Activated T-cell treated with anti-CD3 and anti-CD28 coated beads, Interleukin-2, amount 50 U/mL, for 72 hours (primary cell): Measurements from ENCODE around the gene NACAD. TPM values are rescaled to one million over a fixed set of nuclear protein-coding genes. Genes with fewer than 3 reads are reported as not detected.

Source experiments
- ATAC-seq, 2 donors: fragments of 150-1000 bp; cut with Tn5 transposase; replicated peaks in 1 of 2; 2 replicates each; pipeline ENCODE4 v1.10.0; 2021; ENCODE audit warnings: moderate library complexity in 2 of 2, mild to moderate bottlenecking in 1 of 2
- DNase-seq, 2 donors: peaks; one replicate each; pipeline ENCODE4 v3.0.0; 2021 to 2022; ENCODE audit warnings: mixed read lengths in 1 of 2
- H3K27ac Mint-ChIP-seq: one replicate; pipeline ENCODE4 v1.8.0; 2022; ENCODE audit warnings: mild to moderate bottlenecking, moderate library complexity, mixed read lengths
- H3K27me3 Mint-ChIP-seq: one replicate; pipeline ENCODE4 v1.8.0; 2022; ENCODE audit warnings: low read depth, mixed read lengths
- H3K36me3 Mint-ChIP-seq, 2 donors: one replicate each; pipeline ENCODE4 v1.8.0; 2022; ENCODE audit warnings: mixed read lengths in 2 of 2, mild to moderate bottlenecking in 1 of 2; ENCODE audit not compliant: insufficient read depth in 2 of 2
- H3K4me1 Mint-ChIP-seq: one replicate; pipeline ENCODE4 v1.8.0; 2022; ENCODE audit warnings: low read depth, mixed read lengths
- H3K4me3 Mint-ChIP-seq, 2 donors: one replicate each; pipeline ENCODE4 v1.8.0; 2022; ENCODE audit warnings: mild to moderate bottlenecking in 2 of 2, mixed read lengths in 2 of 2, moderate library complexity in 2 of 2
- H3K9me3 Mint-ChIP-seq, 2 donors: one replicate each; pipeline ENCODE4 v1.8.0; 2022; ENCODE audit warnings: mixed read lengths in 2 of 2
- total RNA-seq, 2 donors: library from RNA; stranded (reverse); gene quantifications; one replicate each; pipeline ENCODE4 v1.2.3, GENCODE V29; 2022

Gene NACAD
- total RNA-seq, 2 donors from 2014 or later: 0.36 to 0.76 TPM

- Mint-ChIP-seq H3K9me3 (no peaks in the 10 kb centered on the region), H3K4me1 (peaks cover 49% of the 10 kb centered on the region), H3K27me3 (no peaks in the 10 kb centered on the region), H3K36me3 (peaks cover 8 to 33% of the 10 kb centered on the region in 2 donors), H3K27ac (peak overlapping the region; percentile 90), H3K4me3 (no peak overlapping the region)
- no peak for DNase-seq
- ATAC-seq: peak in 1 of 2 donors; percentile 15
Observed at GRCh38 chr7:45061352-45061751, 27.4 kb downstream of the NACAD start.

DNA sequence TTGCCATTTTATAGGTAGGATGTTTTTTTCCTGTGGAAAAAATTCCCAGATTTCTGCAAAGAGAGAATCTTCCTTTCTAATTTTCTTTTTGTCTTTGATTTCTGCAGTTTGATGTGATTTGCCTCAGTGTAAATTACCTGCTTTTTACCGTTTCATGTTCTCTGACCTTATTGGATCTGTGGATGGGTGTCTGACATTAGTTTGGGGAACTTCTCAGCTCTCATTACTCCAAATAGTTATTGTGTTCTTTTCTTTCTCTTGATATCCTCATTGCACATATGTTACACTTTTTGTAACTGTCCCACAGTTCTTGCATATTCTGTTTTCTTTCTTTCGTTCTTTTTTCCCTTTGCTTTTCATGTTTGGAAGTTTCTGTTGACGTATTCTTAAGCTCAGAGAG lies 28.5 kb downstream of the NACAD start:
- Mint-ChIP-seq H3K4me1 (peaks cover 56% of the 10 kb centered on the region), H3K4me3 (no peak overlapping the region), H3K9me3 (peaks cover 0 to 2% of the 10 kb centered on the region in 2 donors), H3K36me3 (peaks cover 7 to 37% of the 10 kb centered on the region in 2 donors), H3K27me3 (no peaks in the 10 kb centered on the region), H3K27ac (peak overlapping the region; percentile 92)
- DNase-seq (no peak), ATAC-seq (no peak)

DNA sequence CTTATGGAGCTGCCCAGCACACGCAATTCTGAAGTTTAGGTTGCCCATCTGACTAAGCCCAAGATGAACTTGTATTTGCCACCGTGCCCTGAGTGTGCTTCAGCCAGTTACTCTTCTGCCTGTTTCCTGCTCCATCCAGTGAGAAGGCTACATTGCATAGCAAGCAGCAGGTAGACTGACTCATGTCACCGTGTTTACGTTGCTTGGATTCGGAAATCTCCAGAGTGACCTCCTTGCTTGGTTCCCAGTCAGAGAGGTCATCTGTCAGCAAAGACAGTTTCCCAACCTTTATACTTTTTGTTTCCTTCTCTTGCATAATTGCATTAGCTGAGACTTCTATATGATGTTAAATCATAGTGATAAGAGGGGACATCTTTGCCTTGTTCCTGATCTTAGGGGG lies 30.9 kb downstream of the NACAD start:
- Mint-ChIP-seq H3K27ac (peak overlapping the region; percentile 41), H3K4me1 (peaks cover 76% of the 10 kb centered on the region), H3K36me3 (peaks cover 5 to 31% of the 10 kb centered on the region in 2 donors), H3K27me3 (no peaks in the 10 kb centered on the region), H3K4me3 (no peak overlapping the region), H3K9me3 (peaks cover 0 to 2% of the 10 kb centered on the region in 2 donors)
- no peak for DNase-seq
- no peak for ATAC-seq

- H3K4me1 Mint-ChIP-seq: peaks cover 61% of the 10 kb centered on the region
- H3K9me3 Mint-ChIP-seq: peaks cover 0 to 2% of the 10 kb centered on the region in 2 donors
- no peak overlapping the region for H3K4me3 Mint-ChIP-seq
- H3K27ac Mint-ChIP-seq: peak overlapping the region; percentile 87
- no peaks in the 10 kb centered on the region for H3K27me3 Mint-ChIP-seq
- peaks cover 5 to 25% of the 10 kb centered on the region in 2 donors for H3K36me3 Mint-ChIP-seq
- ATAC-seq (no peak), DNase-seq (no peak)
Observed at GRCh38 chr7:45055594-45056219, 33.1 kb downstream of the NACAD start.

DNA sequence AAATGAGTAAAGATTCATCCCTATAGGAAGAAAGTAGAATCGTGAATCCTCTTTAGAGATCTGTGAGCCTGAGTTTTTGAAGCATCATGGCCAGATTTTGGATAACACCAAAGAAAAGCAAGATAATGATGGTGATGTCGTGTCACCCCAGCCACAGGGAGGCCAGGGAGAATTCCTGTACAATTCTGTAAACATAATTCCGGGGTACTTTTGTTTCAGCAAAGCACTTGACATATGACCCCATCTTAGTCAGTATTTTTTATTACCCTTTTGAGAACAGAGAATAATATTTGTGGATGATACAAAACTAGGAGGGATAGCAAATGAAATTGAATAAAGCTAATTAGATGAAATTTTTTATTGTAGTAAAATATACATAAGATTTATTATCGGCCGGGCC lies 33.8 kb downstream of the NACAD start:
- peaks cover 5 to 26% of the 10 kb centered on the region in 2 donors for H3K36me3 Mint-ChIP-seq
- H3K4me3 Mint-ChIP-seq: no peak overlapping the region
- DNase-seq: no peak
- no peak for ATAC-seq
- peaks cover 0 to 2% of the 10 kb centered on the region in 2 donors for H3K9me3 Mint-ChIP-seq
- H3K4me1 Mint-ChIP-seq: peaks cover 57% of the 10 kb centered on the region
- H3K27me3 Mint-ChIP-seq: no peaks in the 10 kb centered on the region
- H3K27ac Mint-ChIP-seq: peak overlapping the region; percentile 10

DNA sequence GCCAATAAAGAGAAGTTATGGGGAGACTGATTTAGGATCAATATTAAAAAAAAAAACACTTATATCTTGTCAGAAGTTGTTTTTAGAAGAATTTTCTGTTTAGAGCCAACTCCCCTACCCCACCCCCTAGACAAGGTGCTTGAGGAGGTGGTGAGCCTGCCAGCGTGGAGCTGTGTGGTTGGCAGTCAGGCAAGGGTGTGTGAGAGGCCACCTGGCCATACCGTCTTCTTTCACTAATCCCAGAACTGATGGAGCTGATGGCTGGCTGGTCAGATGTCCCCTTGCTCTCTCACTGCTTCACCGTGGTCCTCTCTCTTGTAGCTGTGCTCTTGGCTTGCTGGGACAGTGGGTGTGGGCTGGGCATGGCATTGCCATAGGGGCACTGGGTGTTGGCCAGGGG lies 34.3 kb downstream of the NACAD start:
- Mint-ChIP-seq H3K36me3 (peaks cover 5 to 26% of the 10 kb centered on the region in 2 donors), H3K4me3 (no peak overlapping the region), H3K9me3 (peaks cover 0 to 2% of the 10 kb centered on the region in 2 donors), H3K27me3 (no peaks in the 10 kb centered on the region), H3K4me1 (peaks cover 55% of the 10 kb centered on the region), H3K27ac (peak overlapping the region; percentile 10)
- ATAC-seq: no peak
- DNase-seq: no peak

- Mint-ChIP-seq H3K4me3 (no peak overlapping the region), H3K36me3 (peaks cover 5 to 26% of the 10 kb centered on the region in 2 donors), H3K27ac (no peak overlapping the region), H3K27me3 (no peaks in the 10 kb centered on the region), H3K9me3 (peaks cover 0 to 2% of the 10 kb centered on the region in 2 donors), H3K4me1 (peaks cover 55% of the 10 kb centered on the region)
- DNase-seq: no peak
- ATAC-seq: no peak
Observed at GRCh38 chr7:45053941-45054340, 34.8 kb downstream of the NACAD start.

GRCh38 chr7:45053401-45053800 lies 35.4 kb downstream of the NACAD start:
- Mint-ChIP-seq H3K36me3 (peaks cover 5 to 26% of the 10 kb centered on the region in 2 donors), H3K27ac (peak overlapping the region; percentile 7), H3K4me3 (no peak overlapping the region), H3K9me3 (peaks cover 0 to 2% of the 10 kb centered on the region in 2 donors), H3K27me3 (no peaks in the 10 kb centered on the region), H3K4me1 (peaks cover 57% of the 10 kb centered on the region)
- DNase-seq (no peak), ATAC-seq (no peak)

- no peak for ATAC-seq
- Mint-ChIP-seq H3K27ac (no peak overlapping the region), H3K9me3 (peaks cover 0 to 2% of the 10 kb centered on the region in 2 donors), H3K4me1 (peaks cover 55% of the 10 kb centered on the region), H3K36me3 (peaks cover 8 to 28% of the 10 kb centered on the region in 2 donors), H3K27me3 (no peaks in the 10 kb centered on the region), H3K4me3 (no peak overlapping the region)
- DNase-seq: no peak
Observed at GRCh38 chr7:45052011-45052410, 36.8 kb downstream of the NACAD start.

GRCh38 chr7:45050198-45050597 lies 38.6 kb downstream of the NACAD start:
- peaks cover 50% of the 10 kb centered on the region for H3K4me1 Mint-ChIP-seq
- peaks cover 8 to 31% of the 10 kb centered on the region in 2 donors for H3K36me3 Mint-ChIP-seq
- no peak overlapping the region for H3K4me3 Mint-ChIP-seq
- H3K9me3 Mint-ChIP-seq: no peaks in the 10 kb centered on the region
- H3K27ac Mint-ChIP-seq: peak overlapping the region; percentile 79
- DNase-seq (no peak), ATAC-seq (no peak)
- no peaks in the 10 kb centered on the region for H3K27me3 Mint-ChIP-seq

GRCh38 chr7:45048748-45049147 lies 40.0 kb downstream of the NACAD start:
- H3K4me3 Mint-ChIP-seq: no peak overlapping the region
- ATAC-seq (peak in 1 of 2 donors; percentile 30), DNase-seq (no peak)
- H3K4me1 Mint-ChIP-seq: peaks cover 47% of the 10 kb centered on the region
- H3K9me3 Mint-ChIP-seq: no peaks in the 10 kb centered on the region
- no peaks in the 10 kb centered on the region for H3K27me3 Mint-ChIP-seq
- peaks cover 9 to 34% of the 10 kb centered on the region in 2 donors for H3K36me3 Mint-ChIP-seq
- no peak overlapping the region for H3K27ac Mint-ChIP-seq

- H3K36me3 Mint-ChIP-seq: peaks cover 19 to 60% of the 10 kb centered on the region in 2 donors
- H3K4me1 Mint-ChIP-seq: peaks cover 36% of the 10 kb centered on the region
- H3K27me3 Mint-ChIP-seq: no peaks in the 10 kb centered on the region
- peak overlapping the region; percentile 38 for H3K27ac Mint-ChIP-seq
- ATAC-seq (no peak), DNase-seq (no peak)
- no peak overlapping the region for H3K4me3 Mint-ChIP-seq
- no peaks in the 10 kb centered on the region for H3K9me3 Mint-ChIP-seq
Observed at GRCh38 chr7:45044338-45044737, 44.4 kb downstream of the NACAD start.

DNA sequence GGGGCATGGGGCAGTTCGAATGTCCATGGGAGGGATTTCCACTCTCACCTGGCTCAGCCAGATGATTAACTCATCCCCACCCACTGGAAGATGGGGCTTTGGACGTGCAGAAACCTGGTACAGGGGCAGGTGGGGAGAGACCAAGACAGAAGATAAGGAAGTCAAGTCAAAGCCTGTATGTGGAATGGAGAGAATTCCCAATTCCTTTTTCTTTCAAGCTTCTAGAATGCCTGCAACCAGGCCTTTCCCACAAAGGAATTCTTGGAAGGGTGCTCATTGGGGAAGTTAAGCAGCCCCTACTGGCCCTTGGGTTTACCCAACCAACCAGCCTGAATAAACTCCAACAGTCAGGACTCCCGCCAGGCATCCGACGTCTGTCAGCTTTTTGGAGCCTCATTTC lies 49.7 kb downstream of the NACAD start:
- DNase-seq (no peak), ATAC-seq (no peak)
- H3K27ac Mint-ChIP-seq: peak overlapping the region; percentile 70
- H3K4me3 Mint-ChIP-seq: no peak overlapping the region
- peaks cover 61% of the 10 kb centered on the region for H3K4me1 Mint-ChIP-seq
- no peaks in the 10 kb centered on the region for H3K9me3 Mint-ChIP-seq
- peaks cover 20 to 49% of the 10 kb centered on the region in 2 donors for H3K36me3 Mint-ChIP-seq
- no peaks in the 10 kb centered on the region for H3K27me3 Mint-ChIP-seq

- Mint-ChIP-seq H3K27me3 (no peaks in the 10 kb centered on the region), H3K4me1 (peaks cover 66% of the 10 kb centered on the region), H3K27ac (peak overlapping the region; percentile 78), H3K9me3 (no peaks in the 10 kb centered on the region), H3K4me3 (peak overlapping the region; percentile 50 to 67), H3K36me3 (peaks cover 16 to 42% of the 10 kb centered on the region in 2 donors)
- DNase-seq: no peak
- ATAC-seq: no peak
Observed at GRCh38 chr7:45037876-45038275, 50.9 kb downstream of the NACAD start.
